Natural killer cell (primary cell): ENCODE measurements around the gene KLF16. TPM values are rescaled to one million over a fixed set of nuclear protein-coding genes. Genes with fewer than 3 reads are reported as not detected.

Experiments used
- ATAC-seq, 3 donors: fragments of 150-1000 bp in 2 of 3; fragments of 200-7000 bp in 1 of 3; cut with Tn5 transposase; 1 replicate in 1 of 3; 2 replicates in 2 of 3; pipeline ENCODE4 v1.10.0; 2021; ENCODE audit warnings: mild to moderate bottlenecking in 2 of 3, moderate library complexity in 2 of 3
- DNase-seq, 2 donors: peaks; one replicate each; pipeline versions ENCODE4 v3.0.0 to v3.0.0-alpha.2; 2013 to 2021; ENCODE audit warnings: mixed read lengths in 1 of 2
- H3K27ac ChIP-seq: one replicate; pipeline ENCODE4 v1.5.1; 2013; ENCODE audit warnings: mild to moderate bottlenecking, low read length
- H3K27me3 ChIP-seq: one replicate; pipeline ENCODE4 v1.6.1; 2013; ENCODE audit warnings: low read length; ENCODE audit not compliant: control insufficient read depth, insufficient read depth
- H3K36me3 ChIP-seq: one replicate; pipeline ENCODE4 v1.6.1; 2013; ENCODE audit warnings: low read length; ENCODE audit not compliant: control insufficient read depth, insufficient read depth
- H3K4me1 ChIP-seq: one replicate; pipeline ENCODE4 v1.6.1; 2013; ENCODE audit warnings: low read length; ENCODE audit not compliant: control insufficient read depth, insufficient read depth
- H3K4me3 ChIP-seq: one replicate; pipeline ENCODE4 v1.5.1; 2013; ENCODE audit warnings: low read length
- H3K9me3 ChIP-seq: one replicate; pipeline ENCODE4 v1.6.1; 2013; ENCODE audit warnings: low read length; ENCODE audit not compliant: control insufficient read depth, insufficient read depth
- H3K27ac Mint-ChIP-seq, 2 donors: one replicate each; pipeline ENCODE4 v1.8.0; 2022; ENCODE audit warnings: mild to moderate bottlenecking in 2 of 2, mixed read lengths in 2 of 2, moderate library complexity in 1 of 2
- H3K27me3 Mint-ChIP-seq, 2 donors: one replicate each; pipeline ENCODE4 v1.8.0; 2022; ENCODE audit warnings: low read depth in 2 of 2, mixed read lengths in 2 of 2
- H3K36me3 Mint-ChIP-seq: one replicate; pipeline ENCODE4 v1.8.0; 2022; ENCODE audit warnings: mixed read lengths
- H3K4me1 Mint-ChIP-seq, 2 donors: one replicate each; pipeline ENCODE4 v1.8.0; 2022; ENCODE audit warnings: mixed read lengths in 2 of 2
- H3K4me3 Mint-ChIP-seq: one replicate; pipeline ENCODE4 v1.8.0; 2022; ENCODE audit warnings: mild to moderate bottlenecking, moderate library complexity, mixed read lengths
- H3K9me3 Mint-ChIP-seq, 2 donors: one replicate each; pipeline ENCODE4 v1.8.0; 2022; ENCODE audit warnings: mixed read lengths in 2 of 2
- CTCF ChIP-seq: fragments of 200-600 bp; IDR thresholded peaks from one replicate; pipeline ENCODE4 v1.8.0; 2022; ENCODE audit warnings: antibody characterized with exemption
- WGBS: methylation state at CpG from one replicate; pipeline ENCODE4 v1.1.7; 2013; ENCODE audit warnings: missing lambda C conversion rate; ENCODE audit not compliant: insufficient coverage; 5-methylcytosine and 5-hydroxymethylcytosine counted together
- intact Hi-C: fragments of 100-400 bp; cut with micrococcal nuclease; formaldehyde crosslinking; loops from one replicate; pipeline ENCODE4 v1.14.2; 2022
- total RNA-seq, 4 donors: library from RNA; stranded (reverse); fragments of 120-200 nt in 1 of 4; gene quantifications; one replicate each; pipeline versions ENCODE4 v1.2.3 to v1.2.4, GENCODE V29; 2013 to 2022

KLF16 gene
- total RNA-seq, 3 donors from 2014 or later (not counting 1 experiment from before 2014, with no cell fraction given): 29.1 to 38.4 (median 34.8) TPM

DNA sequence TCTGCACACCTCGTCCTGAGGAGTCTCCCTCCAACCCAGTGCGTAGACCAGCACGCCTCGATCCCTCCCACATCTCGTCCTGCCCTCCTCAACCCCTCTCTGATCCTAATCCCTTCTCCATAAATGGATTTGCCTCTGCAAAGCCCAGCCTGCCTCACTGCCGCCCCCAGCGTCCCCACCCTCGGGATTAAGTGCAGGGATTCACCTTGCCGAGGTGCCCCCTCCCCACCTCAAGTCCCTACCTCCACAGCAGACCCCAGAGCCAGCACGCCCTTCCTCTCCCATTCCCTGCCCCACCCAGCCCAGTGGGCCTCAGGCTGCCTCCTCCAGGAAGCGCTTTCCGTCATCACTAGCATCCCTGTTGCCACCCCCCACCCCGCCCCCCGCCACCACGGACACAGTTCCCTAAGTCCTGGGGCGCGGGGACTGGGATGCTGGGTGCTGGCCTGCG is 4.0 kb downstream of the KLF16 start:
- WGBS: 79% methylated on average over 18 of the region's 18 CpGs
- H3K4me1 ChIP-seq: peaks cover 78% of the 10 kb centered on the region
- DNase-seq (peak in 1 of 2 donors; percentile 28), ATAC-seq (no peak)
- H3K27ac ChIP-seq: no peak overlapping the region
- H3K27me3 Mint-ChIP-seq: no peaks in the 10 kb centered on the region
- no peaks in the 10 kb centered on the region for H3K36me3 Mint-ChIP-seq
- peak overlapping the region in 1 of 2 donors; percentile 80 for H3K27ac Mint-ChIP-seq
- H3K36me3 ChIP-seq: no peaks in the 10 kb centered on the region
- no peak overlapping the region for H3K4me3 Mint-ChIP-seq
- intact Hi-C loops: no loop called here
- TF ChIP-seq CTCF: no peak
- peaks cover 26 to 50% of the 10 kb centered on the region in 2 donors for H3K4me1 Mint-ChIP-seq
- H3K27me3 ChIP-seq: no peaks in the 10 kb centered on the region
- no peaks in the 10 kb centered on the region for H3K9me3 ChIP-seq
- H3K9me3 Mint-ChIP-seq: no peaks in the 10 kb centered on the region
- H3K4me3 ChIP-seq: no peak overlapping the region

DNA sequence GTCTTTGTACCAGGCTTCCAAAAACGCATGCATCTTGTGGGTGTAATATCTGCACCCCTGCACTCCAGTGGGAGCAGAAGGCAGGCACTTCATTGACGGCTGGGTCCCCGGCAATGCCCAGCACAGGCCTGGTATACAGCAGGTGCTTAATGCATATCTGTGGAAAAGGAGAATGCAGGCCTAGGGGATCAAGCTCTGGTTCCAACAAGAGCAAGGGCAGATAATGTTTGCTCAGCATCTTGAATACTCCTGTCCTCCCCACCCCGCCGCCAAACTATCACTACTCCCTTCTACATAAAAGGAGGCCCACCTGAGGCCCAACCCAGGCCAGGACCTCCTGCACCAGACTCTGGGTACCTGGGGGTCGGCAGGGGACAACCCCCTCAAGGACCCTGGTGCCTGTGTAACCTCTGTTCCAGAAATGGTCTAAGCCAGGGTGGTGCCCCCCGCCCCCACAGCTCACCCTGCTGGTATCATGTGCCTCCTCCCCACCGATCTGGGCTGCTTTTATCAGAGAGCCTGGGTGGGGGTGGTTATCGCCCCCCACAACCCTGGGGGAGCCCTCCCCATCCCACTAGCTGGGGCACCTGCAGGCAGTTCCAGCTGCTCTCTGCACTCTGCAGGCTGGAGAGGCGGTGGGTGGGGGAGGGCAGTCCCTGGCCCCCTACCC is 4.8 kb downstream of the KLF16 start:
- Histone ChIP-seq H3K27ac (no peak overlapping the region), H3K27me3 (no peaks in the 10 kb centered on the region), H3K4me3 (no peak overlapping the region), H3K9me3 (no peaks in the 10 kb centered on the region), H3K4me1 (peaks cover 86% of the 10 kb centered on the region), H3K36me3 (no peaks in the 10 kb centered on the region)
- intact Hi-C loops: no loop called here
- H3K9me3 Mint-ChIP-seq: no peaks in the 10 kb centered on the region
- no peak for TF ChIP-seq CTCF
- ATAC-seq (no peak), DNase-seq (peak in 1 of 2 donors; percentile 32)
- no peaks in the 10 kb centered on the region for H3K27me3 Mint-ChIP-seq
- H3K4me1 Mint-ChIP-seq: peaks cover 27 to 51% of the 10 kb centered on the region in 2 donors
- peak overlapping the region; percentile 28 for H3K4me3 Mint-ChIP-seq
- H3K36me3 Mint-ChIP-seq: no peaks in the 10 kb centered on the region
- WGBS: 73% methylated on average over 7 of the region's 10 CpGs
- H3K27ac Mint-ChIP-seq: peak overlapping the region in 1 of 2 donors; percentile 80

- Mint-ChIP-seq H3K9me3 (no peaks in the 10 kb centered on the region), H3K27me3 (no peaks in the 10 kb centered on the region), H3K4me1 (peaks cover 32 to 58% of the 10 kb centered on the region in 2 donors), H3K4me3 (peak overlapping the region; percentile 28), H3K27ac (peak overlapping the region in 1 of 2 donors; percentile 88), H3K36me3 (no peaks in the 10 kb centered on the region)
- no peak for TF ChIP-seq CTCF
- ATAC-seq: no peak
- Histone ChIP-seq H3K27ac (peak overlapping the region; percentile 66), H3K4me3 (peak overlapping the region; percentile 15), H3K27me3 (no peaks in the 10 kb centered on the region), H3K9me3 (no peaks in the 10 kb centered on the region), H3K36me3 (no peaks in the 10 kb centered on the region), H3K4me1 (peaks cover 93% of the 10 kb centered on the region)
- 62% methylated on average over 16 of the region's 16 CpGs for WGBS
- intact Hi-C loops: no loop called here
- DNase-seq: peak in 1 of 2 donors; percentile 20
Observed at GRCh38 chr19:1857648-1858326, 5.6 kb downstream of the KLF16 start.
